GM12878 (cell line): ENCODE data around the gene FOXA2. TPM values are rescaled to one million over a fixed set of nuclear protein-coding genes. Genes with fewer than 3 reads are reported as not detected.

Source experiments
- ATAC-seq: fragments of 200-7000 bp; cut with Tn5 transposase; 3 replicates; pipeline ENCODE4 v1.9.1; 2020; ENCODE audit warnings: mild to moderate bottlenecking, moderate library complexity
- BruUV-seq: library from RNA; stranded (reverse); fragments of 400-500 nt; replicated peaks from 2 replicates; lab custom pipeline; 2021; lab: Mats Ljungman, UMichigan
- CTCF ChIA-PET: fragments of 300-600 bp; sonication (Branson Sonifier 250); formaldehyde crosslinking; extraction: SDS; loops from one replicate; lab custom pipeline; 2021; ENCODE audit warnings: inconsistent platforms; lab: Yijun Ruan, JAX
- POLR2A ChIA-PET: fragments of 350-600 bp; formaldehyde crosslinking; extraction: SDS; loops from one replicate; lab custom pipeline; 2021; ENCODE audit warnings: inconsistent platforms; lab: Charles Lee
- RAD21 ChIA-PET: fragments of 300-600 bp; sonication (Branson Sonifier 250); formaldehyde crosslinking; loops from one replicate; lab custom pipeline; 2023; ENCODE audit warnings: antibody characterized with exemption; ENCODE audit not compliant: unreplicated experiment; lab: Charles Lee
- SMC1A ChIA-PET: fragments of 300-600 bp; sonication (Branson Sonifier 250); formaldehyde crosslinking; loops from one replicate; lab custom pipeline; 2023; ENCODE audit not compliant: unreplicated experiment, uncharacterized antibody; lab: Charles Lee
- DNase-seq: peaks from one replicate; pipeline ENCODE4 v3.0.0-alpha.2; 2011; ENCODE audit warnings: low read depth, low spot score
- FAIRE-seq: peaks from 3 replicates; lab custom pipeline; 2011; peaks lifted over from hg19 to GRCh38; lab: Jason Lieb, UNC
- H2AFZ ChIP-seq: 2 replicates; pipeline ENCODE4 v1.6.0; 2011; ENCODE audit warnings: low read depth, low read length, control low read depth; ENCODE audit not compliant: control insufficient read depth
- H3K27ac ChIP-seq: 2 replicates; pipeline ENCODE4 v1.5.1; 2011; ENCODE audit warnings: control low read depth; ENCODE audit not compliant: control insufficient read depth, insufficient read depth
- H3K27me3 ChIP-seq, 2 experiments: replicated peaks in 1 of 2; 2 replicates each; pipeline versions ENCODE4 v1.6.0 to v1.6.1; 2011; ENCODE audit warnings: low read length in 1 of 2; ENCODE audit not compliant: control insufficient read depth in 2 of 2, insufficient read depth in 2 of 2
- H3K36me3 ChIP-seq, 2 experiments: 2 replicates each; pipeline ENCODE4 v1.5.1; 2011; ENCODE audit warnings: low read length in 1 of 2; ENCODE audit not compliant: control insufficient read depth in 2 of 2, insufficient read depth in 2 of 2
- H3K4me1 ChIP-seq: 2 replicates; pipeline ENCODE4 v1.6.1; 2011; ENCODE audit warnings: mild to moderate bottlenecking, low read length, moderate library complexity, mixed read lengths; ENCODE audit not compliant: control insufficient read depth, insufficient read depth
- H3K4me2 ChIP-seq: 2 replicates; pipeline ENCODE4 v1.6.0; 2011; ENCODE audit warnings: control low read depth; ENCODE audit not compliant: control insufficient read depth, insufficient read depth
- H3K4me3 ChIP-seq: fragments of 200-600 bp; sonication (generic); 2 replicates; pipeline ENCODE4 v1.5.1; 2016
- H3K79me2 ChIP-seq: 2 replicates; pipeline ENCODE4 v1.6.0; 2011; ENCODE audit warnings: low read length; ENCODE audit not compliant: control insufficient read depth, insufficient read depth
- H3K9ac ChIP-seq: 2 replicates; pipeline ENCODE4 v1.8.0; 2011; ENCODE audit warnings: low read length, control low read depth, mixed read lengths; ENCODE audit not compliant: control insufficient read depth, insufficient read depth
- H3K9me3 ChIP-seq: replicated peaks from 3 replicates; pipeline ENCODE4 v1.5.1; 2011; ENCODE audit warnings: mild to moderate bottlenecking, low read length; ENCODE audit not compliant: control insufficient read depth, insufficient read depth
- H4K20me1 ChIP-seq: 2 replicates; pipeline ENCODE4 v1.6.0; 2011; ENCODE audit not compliant: control insufficient read depth, insufficient read depth
- BRCA1 ChIP-seq: IDR thresholded peaks from 2 replicates; pipeline ENCODE4 v1.6.1; 2011; ENCODE audit warnings: low read depth, low read length, improper control_type of control experiment
- FOS ChIP-seq: IDR thresholded peaks from 3 replicates; pipeline ENCODE4 v1.6.1; 2011; ENCODE audit warnings: borderline replicate concordance; ENCODE audit not compliant: insufficient read length; ENCODE audit errors: extremely low read depth
- JUND ChIP-seq: IDR thresholded peaks from 2 replicates; pipeline ENCODE4 v1.6.1; 2012; ENCODE audit warnings: low read depth, mild to moderate bottlenecking, low read length, improper control_type of control experiment, moderate library complexity
- NFXL1 ChIP-seq: fragments of 450-650 bp; IDR thresholded peaks from 2 replicates; pipeline ENCODE4 v1.6.1; 2017; ENCODE audit warnings: antibody characterized with exemption, mild to moderate bottlenecking, borderline replicate concordance
- NFYB ChIP-seq: IDR thresholded peaks from 2 replicates; pipeline ENCODE4 v1.6.1; 2011; ENCODE audit warnings: low read depth, mild to moderate bottlenecking, low read length, improper control_type of control experiment, moderate library complexity; ENCODE audit not compliant: insufficient read depth
- NRF1 ChIP-seq: conservative IDR thresholded peaks from 2 replicates; pipeline ENCODE4 v1.6.1; 2011; ENCODE audit warnings: mild to moderate bottlenecking, low read depth, low read length, improper control_type of control experiment
- SIX5 ChIP-seq: IDR thresholded peaks from 2 replicates; pipeline ENCODE4 v1.6.1; 2011; ENCODE audit warnings: mild to moderate bottlenecking, low read depth, low read length, moderate library complexity; ENCODE audit not compliant: severe bottlenecking
- SMARCA5 ChIP-seq: fragments of 450-650 bp; IDR thresholded peaks from 2 replicates; pipeline ENCODE4 v1.6.1; 2017; ENCODE audit warnings: mild to moderate bottlenecking
- ZNF384 ChIP-seq: IDR thresholded peaks from 2 replicates; pipeline ENCODE4 v1.6.1; 2012; ENCODE audit warnings: low read depth, mild to moderate bottlenecking, low read length, improper control_type of control experiment, borderline replicate concordance
- WGBS: methylation state at CpG from one replicate; pipeline ENCODE4 v1.1.6; 2016; ENCODE audit warnings: low lambda C conversion rate; ENCODE audit not compliant: insufficient replicate concordance, insufficient coverage; ENCODE audit errors: missing lambda C conversion rate; 5-methylcytosine and 5-hydroxymethylcytosine counted together
- in situ Hi-C: fragments of 300-500 bp; cut with MboI; formaldehyde crosslinking; loops from 9 replicates; pipeline ENCODE4 v1.14.3; 2018; ENCODE audit warnings: mixed read lengths
- intact Hi-C: fragments of 100-400 bp; cut with micrococcal nuclease; formaldehyde crosslinking; loops from one replicate; pipeline ENCODE4 v1.14.2; 2022; ENCODE audit not compliant: unreplicated experiment
- polyA plus RNA-seq, 11 experiments: library from polyadenylated mRNA; depleted of rRNA in 4 of 11; unstranded in 6 of 11; stranded (reverse) in 5 of 11; fragments of >200 nt; fragmentation: Nextera tagmentation in 4 of 11; fragmentation: Illumina TruSeq in 1 of 11; extraction: Ambion mirVana in 4 of 11; extraction: Trizol in 1 of 11; gene quantifications; 1 replicate in 1 of 11; 2 replicates in 10 of 11; pipeline versions ENCODE4 v1.2.1 to v1.2.3, GENCODE V29; 2011 to 2016; ENCODE audit warnings: inconsistent platforms in 2 of 11, missing spikeins in 2 of 11, low read depth in 1 of 11
- total RNA-seq, 4 experiments: library from RNA; depleted of rRNA in 3 of 4; stranded (reverse); fragments of >200 nt in 3 of 4; fragmentation: Illumina TruSeq in 1 of 4; extraction: Trizol in 1 of 4; gene quantifications; 2 replicates each; pipeline versions ENCODE4 v1.2.1 to v1.2.3, GENCODE V29; 2013 to 2021
- TF ChIP-seq, protein P1 (sequence below): fragments of 450-650 bp; IDR thresholded peaks from 2 replicates; pipeline ENCODE4 v1.6.1; 2017; ENCODE audit warnings: mild to moderate bottlenecking, low read depth, inconsistent platforms; ENCODE audit not compliant: poor library complexity, severe bottlenecking
- TF ChIP-seq, protein P2 (sequence below): IDR thresholded peaks from 2 replicates; pipeline ENCODE4 v1.6.1; 2011; ENCODE audit warnings: borderline replicate concordance, low read depth, mild to moderate bottlenecking, moderate library complexity, low read length; ENCODE audit not compliant: insufficient read depth, poor library complexity, severe bottlenecking
- TF ChIP-seq, protein P3 (sequence below), 3 experiments: IDR thresholded peaks in 2 of 3; conservative IDR thresholded peaks in 1 of 3; 2 replicates each; pipeline ENCODE4 v1.5.1; 2011; ENCODE audit warnings: low read depth in 3 of 3, low read length in 3 of 3, mild to moderate bottlenecking in 3 of 3, control low read depth in 2 of 3, moderate library complexity in 2 of 3, inconsistent platforms in 1 of 3, mixed read lengths in 1 of 3; ENCODE audit not compliant: control insufficient read depth in 2 of 3, insufficient read depth in 1 of 3; ENCODE audit errors: extremely low read depth in 1 of 3
- TF ChIP-seq, protein P4 (sequence below): fragments of 450-650 bp; IDR thresholded peaks from 2 replicates; pipeline ENCODE4 v1.6.1; 2017; ENCODE audit warnings: mild to moderate bottlenecking

Gene FOXA2
- total and polyA plus RNA-seq, 10 of the 15 experiments (the other 5 are each of a cell fraction or from before 2014, with no cell fraction given) = not detected

DNA sequence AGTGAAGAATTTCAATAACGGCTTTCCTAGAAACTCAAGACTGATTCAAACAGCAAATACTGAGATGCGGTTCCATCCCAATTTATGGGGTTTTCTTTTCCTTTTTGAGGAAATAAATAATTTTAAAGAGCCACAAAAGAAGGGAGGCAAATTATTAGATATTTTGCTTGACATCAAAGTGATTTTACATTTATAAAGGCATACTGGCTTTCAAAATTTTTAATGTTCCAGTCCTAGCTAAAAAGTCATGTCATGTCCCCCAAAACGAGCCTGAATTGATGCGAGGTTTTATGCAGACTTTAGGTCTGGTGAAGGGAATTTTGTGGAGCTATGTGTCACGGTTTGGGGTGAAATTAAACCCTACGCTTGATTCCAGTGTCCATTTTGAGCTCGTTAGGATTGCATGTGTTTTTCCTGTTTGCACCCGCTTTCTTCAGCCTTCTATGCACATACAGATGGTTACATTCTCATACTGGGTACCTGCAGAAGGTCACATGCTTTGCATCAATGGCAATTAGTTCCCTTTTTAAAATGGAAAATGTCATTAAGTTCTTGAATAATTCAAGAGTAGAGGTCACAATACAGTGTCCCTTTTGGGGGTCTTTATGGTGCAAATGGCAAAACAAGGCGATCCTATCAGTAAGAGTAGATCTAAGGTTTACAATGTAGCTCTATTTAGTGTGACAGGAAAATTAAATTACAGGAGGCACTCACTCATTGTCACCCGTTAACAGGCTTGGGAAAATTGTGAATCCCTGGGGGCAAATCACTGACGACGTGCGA is 17.3 kb downstream of the FOXA2 start:
- H3K27me3 ChIP-seq = peaks cover 3 to 15% of the 10 kb centered on the region in 2 experiments; a peak in 3 of 4 replicates
- CTCF ChIA-PET = no interaction called here
- FAIRE-seq (no peak), DNase-seq (no peak), ATAC-seq (no peak)
- H3K36me3 ChIP-seq = no peaks in the 10 kb centered on the region
- H3K9me3 ChIP-seq = no peaks in the 10 kb centered on the region; the same call in 2 of the 3 replicates
- POLR2A ChIA-PET = no interaction called here
- no peak overlapping the region for H3K27ac ChIP-seq
- BruUV-seq = no TSS peak
- H3K79me2 ChIP-seq = no peaks in the 10 kb centered on the region
- H3K9ac ChIP-seq = no peak overlapping the region
- in situ Hi-C loops = no loop called here
- H3K4me3 ChIP-seq = no peak overlapping the region
- SMC1A ChIA-PET = no interaction called here
- no peak overlapping the region for H3K4me2 ChIP-seq
- 12% methylated on average over 13 of the region's 13 CpGs for WGBS
- no peak overlapping the region for H2AFZ ChIP-seq
- no peaks in the 10 kb centered on the region for H4K20me1 ChIP-seq
- intact Hi-C loops = no loop called here
- RAD21 ChIA-PET = no interaction called here
- H3K4me1 ChIP-seq = no peaks in the 10 kb centered on the region
- TF ChIP-seq NRF1 (no peak), BRCA1 (no peak), SIX5 (no peak), FOS (no peak), JUND (no peak), NFXL1 (no peak), SMARCA5 (no peak), ZNF384 (no peak), NFYB (no peak)
- TF ChIP-seq, protein P1, sequence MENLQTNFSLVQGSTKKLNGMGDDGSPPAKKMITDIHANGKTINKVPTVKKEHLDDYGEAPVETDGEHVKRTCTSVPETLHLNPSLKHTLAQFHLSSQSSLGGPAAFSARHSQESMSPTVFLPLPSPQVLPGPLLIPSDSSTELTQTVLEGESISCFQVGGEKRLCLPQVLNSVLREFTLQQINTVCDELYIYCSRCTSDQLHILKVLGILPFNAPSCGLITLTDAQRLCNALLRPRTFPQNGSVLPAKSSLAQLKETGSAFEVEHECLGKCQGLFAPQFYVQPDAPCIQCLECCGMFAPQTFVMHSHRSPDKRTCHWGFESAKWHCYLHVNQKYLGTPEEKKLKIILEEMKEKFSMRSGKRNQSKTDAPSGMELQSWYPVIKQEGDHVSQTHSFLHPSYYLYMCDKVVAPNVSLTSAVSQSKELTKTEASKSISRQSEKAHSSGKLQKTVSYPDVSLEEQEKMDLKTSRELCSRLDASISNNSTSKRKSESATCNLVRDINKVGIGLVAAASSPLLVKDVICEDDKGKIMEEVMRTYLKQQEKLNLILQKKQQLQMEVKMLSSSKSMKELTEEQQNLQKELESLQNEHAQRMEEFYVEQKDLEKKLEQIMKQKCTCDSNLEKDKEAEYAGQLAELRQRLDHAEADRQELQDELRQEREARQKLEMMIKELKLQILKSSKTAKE = no peak
- TF ChIP-seq, protein P2, sequence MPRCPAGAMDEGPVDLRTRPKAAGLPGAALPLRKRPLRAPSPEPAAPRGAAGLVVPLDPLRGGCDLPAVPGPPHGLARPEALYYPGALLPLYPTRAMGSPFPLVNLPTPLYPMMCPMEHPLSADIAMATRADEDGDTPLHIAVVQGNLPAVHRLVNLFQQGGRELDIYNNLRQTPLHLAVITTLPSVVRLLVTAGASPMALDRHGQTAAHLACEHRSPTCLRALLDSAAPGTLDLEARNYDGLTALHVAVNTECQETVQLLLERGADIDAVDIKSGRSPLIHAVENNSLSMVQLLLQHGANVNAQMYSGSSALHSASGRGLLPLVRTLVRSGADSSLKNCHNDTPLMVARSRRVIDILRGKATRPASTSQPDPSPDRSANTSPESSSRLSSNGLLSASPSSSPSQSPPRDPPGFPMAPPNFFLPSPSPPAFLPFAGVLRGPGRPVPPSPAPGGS = no peak
- TF ChIP-seq, protein P3, sequence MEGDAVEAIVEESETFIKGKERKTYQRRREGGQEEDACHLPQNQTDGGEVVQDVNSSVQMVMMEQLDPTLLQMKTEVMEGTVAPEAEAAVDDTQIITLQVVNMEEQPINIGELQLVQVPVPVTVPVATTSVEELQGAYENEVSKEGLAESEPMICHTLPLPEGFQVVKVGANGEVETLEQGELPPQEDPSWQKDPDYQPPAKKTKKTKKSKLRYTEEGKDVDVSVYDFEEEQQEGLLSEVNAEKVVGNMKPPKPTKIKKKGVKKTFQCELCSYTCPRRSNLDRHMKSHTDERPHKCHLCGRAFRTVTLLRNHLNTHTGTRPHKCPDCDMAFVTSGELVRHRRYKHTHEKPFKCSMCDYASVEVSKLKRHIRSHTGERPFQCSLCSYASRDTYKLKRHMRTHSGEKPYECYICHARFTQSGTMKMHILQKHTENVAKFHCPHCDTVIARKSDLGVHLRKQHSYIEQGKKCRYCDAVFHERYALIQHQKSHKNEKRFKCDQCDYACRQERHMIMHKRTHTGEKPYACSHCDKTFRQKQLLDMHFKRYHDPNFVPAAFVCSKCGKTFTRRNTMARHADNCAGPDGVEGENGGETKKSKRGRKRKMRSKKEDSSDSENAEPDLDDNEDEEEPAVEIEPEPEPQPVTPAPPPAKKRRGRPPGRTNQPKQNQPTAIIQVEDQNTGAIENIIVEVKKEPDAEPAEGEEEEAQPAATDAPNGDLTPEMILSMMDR (IDR thresholded peaks at IDR 0.05 in 2 of 3, conservative IDR thresholded peaks at IDR 0.05 in 1 of 3; ENCODE audit: control insufficient read depth in 2 of 3, extremely low read depth in 1 of 3, insufficient read depth in 1 of 3, low read depth in 3 of 3, low read length in 3 of 3) = no peak
- TF ChIP-seq, protein P4, sequence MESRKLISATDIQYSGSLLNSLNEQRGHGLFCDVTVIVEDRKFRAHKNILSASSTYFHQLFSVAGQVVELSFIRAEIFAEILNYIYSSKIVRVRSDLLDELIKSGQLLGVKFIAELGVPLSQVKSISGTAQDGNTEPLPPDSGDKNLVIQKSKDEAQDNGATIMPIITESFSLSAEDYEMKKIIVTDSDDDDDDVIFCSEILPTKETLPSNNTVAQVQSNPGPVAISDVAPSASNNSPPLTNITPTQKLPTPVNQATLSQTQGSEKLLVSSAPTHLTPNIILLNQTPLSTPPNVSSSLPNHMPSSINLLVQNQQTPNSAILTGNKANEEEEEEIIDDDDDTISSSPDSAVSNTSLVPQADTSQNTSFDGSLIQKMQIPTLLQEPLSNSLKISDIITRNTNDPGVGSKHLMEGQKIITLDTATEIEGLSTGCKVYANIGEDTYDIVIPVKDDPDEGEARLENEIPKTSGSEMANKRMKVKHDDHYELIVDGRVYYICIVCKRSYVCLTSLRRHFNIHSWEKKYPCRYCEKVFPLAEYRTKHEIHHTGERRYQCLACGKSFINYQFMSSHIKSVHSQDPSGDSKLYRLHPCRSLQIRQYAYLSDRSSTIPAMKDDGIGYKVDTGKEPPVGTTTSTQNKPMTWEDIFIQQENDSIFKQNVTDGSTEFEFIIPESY = no peak
